Sigmoid colon (tissue), 7 donors: ENCODE measurements around the gene HNRNPK. TPM values are rescaled to one million over a fixed set of nuclear protein-coding genes. Genes with fewer than 3 reads are reported as not detected.

Source experiments
- DNase-seq: peaks from one replicate; pipeline ENCODE4 v3.0.0-alpha.2; 2019
- H3K27ac ChIP-seq, 4 donors: fragments of 200-600 bp; sonication (generic); one replicate each; pipeline ENCODE4 v1.5.1; 2016 to 2019; ENCODE audit warnings: mild to moderate bottlenecking in 1 of 4
- H3K27me3 ChIP-seq, 3 donors: fragments of 200-600 bp; sonication (generic); one replicate each; pipeline ENCODE4 v1.5.1; 2019; ENCODE audit warnings: mild to moderate bottlenecking in 1 of 3
- H3K36me3 ChIP-seq, 4 donors: fragments of 200-600 bp; sonication (generic); one replicate each; pipeline ENCODE4 v1.5.1; 2016 to 2019
- H3K4me1 ChIP-seq, 4 donors: fragments of 200-600 bp; sonication (generic); one replicate each; pipeline ENCODE4 v1.5.1; 2017 to 2019
- H3K4me3 ChIP-seq, 4 donors: fragments of 200-600 bp; sonication (generic); one replicate each; pipeline ENCODE4 v1.5.1; 2017 to 2019; ENCODE audit warnings: mild to moderate bottlenecking in 2 of 4, moderate library complexity in 1 of 4
- H3K9me3 ChIP-seq, 4 donors: fragments of 200-600 bp in 3 of 4; sonication (generic) in 3 of 4; one replicate each; pipeline versions ENCODE4 v1.5.1 to v1.6.1; 2013 to 2019
- CTCF ChIP-seq, 4 experiments: fragments of 450-650 bp in 3 of 4; fragments of 200-600 bp in 1 of 4; IDR thresholded peaks; one replicate each; pipeline ENCODE4 v1.5.1; 2016 to 2019; ENCODE audit warnings: antibody characterized with exemption in 4 of 4, mild to moderate bottlenecking in 3 of 4, moderate library complexity in 2 of 4
- EP300 ChIP-seq, 4 donors: sonication (generic); formaldehyde crosslinking; IDR thresholded peaks; one replicate each; pipeline ENCODE4 v1.6.1; 2017; ENCODE audit warnings: antibody characterized with exemption in 4 of 4
- POLR2A ChIP-seq, 2 donors: fragments of 450-650 bp; IDR thresholded peaks; one replicate each; pipeline ENCODE4 v1.6.1; 2016; ENCODE audit warnings: antibody characterized with exemption in 2 of 2, mild to moderate bottlenecking in 2 of 2, moderate library complexity in 2 of 2
- POLR2AphosphoS5 ChIP-seq, 4 donors: sonication (generic); formaldehyde crosslinking; IDR thresholded peaks; one replicate each; pipeline ENCODE4 v1.6.1; 2017; ENCODE audit warnings: antibody characterized with exemption in 4 of 4
- WGBS, 2 donors: extraction: QIAGEN DNeasy Blood & Tissue Kit; methylation state at CpG; one replicate each; pipeline ENCODE4 v1.1.7; 2013; 5-methylcytosine and 5-hydroxymethylcytosine counted together
- intact Hi-C: fragments of 100-400 bp; cut with DNase I; formaldehyde crosslinking; loops from one replicate; pipeline ENCODE4 v1.15.1; 2023
- polyA plus RNA-seq, 3 donors: library from polyadenylated mRNA; stranded (reverse); fragments of 200-250 nt; gene quantifications; one replicate each; pipeline ENCODE4 v1.2.3, GENCODE V29; 2013
- total RNA-seq, 4 donors: library from RNA; depleted of rRNA; stranded (reverse); fragments of >200 nt; gene quantifications; one replicate each; pipeline ENCODE4 v1.1.0, GENCODE V29; 2016
- donor health status: healthy with polysubstance abuse.
- donor health status: Bipolar disorder and iron deficiency.
- donor health status: healthy.

Gene HNRNPK
- total and polyA plus RNA-seq, 7 donors = 237 to 448 (median 364) TPM

- H3K27me3 ChIP-seq = no peaks in the 10 kb centered on the region
- H3K27ac ChIP-seq = no peak overlapping the region
- TF ChIP-seq CTCF (IDR thresholded peaks at IDR 0.05) = no peak
- TF ChIP-seq EP300 (IDR thresholded peaks at IDR 0.05) = no peak
- no peak for TF ChIP-seq POLR2AphosphoS5 (IDR thresholded peaks at IDR 0.05)
- TF ChIP-seq POLR2A (IDR thresholded peaks at IDR 0.05) = no peak
- peaks cover 0 to 53% (median 34%) of the 10 kb centered on the region in 4 donors for H3K4me1 ChIP-seq
- H3K36me3 ChIP-seq = peaks cover 38 to 65% (median 58%) of the 10 kb centered on the region in 4 donors
- intact Hi-C loops = loop anchor here (5.0 kb wide), 1 partner anchor 269 kb away; the partner anchor contains the start of gene UBQLN1
- H3K9me3 ChIP-seq = no peaks in the 10 kb centered on the region
- H3K4me3 ChIP-seq = no peak overlapping the region
- 75 to 76% methylated on average over 2 of the region's 2 CpGs for WGBS, 2 donors
- no peak for DNase-seq
Observed at GRCh38 chr9:83976372-83976771, 3.6 kb downstream of the HNRNPK start.

- Histone ChIP-seq H3K4me3 (no peak overlapping the region), H3K27me3 (no peaks in the 10 kb centered on the region), H3K27ac (no peak overlapping the region), H3K4me1 (peaks cover 0 to 51% (median 32%) of the 10 kb centered on the region in 4 donors), H3K9me3 (no peaks in the 10 kb centered on the region), H3K36me3 (peaks cover 38 to 76% (median 69%) of the 10 kb centered on the region in 4 donors)
- intact Hi-C loops = loop anchor here (5.0 kb wide), 1 partner anchor 268 kb away; the partner anchor contains the start of gene UBQLN1
- no peak for DNase-seq
- TF ChIP-seq CTCF (IDR thresholded peaks at IDR 0.05) (no peak), POLR2AphosphoS5 (IDR thresholded peaks at IDR 0.05) (no peak), POLR2A (IDR thresholded peaks at IDR 0.05) (no peak), EP300 (IDR thresholded peaks at IDR 0.05) (no peak)
- 90 to 92% methylated on average over 12 of the region's 12 CpGs for WGBS, 2 donors
Observed at GRCh38 chr9:83975300-83975699, 4.7 kb downstream of the HNRNPK start.

GRCh38 chr9:83972286-83972685, 7.7 kb downstream of the HNRNPK start:
- intact Hi-C loops = no loop called here
- peaks cover 0 to 39% (median 21%) of the 10 kb centered on the region in 4 donors for H3K4me1 ChIP-seq

GRCh38 chr9:83971485-83971884, 8.5 kb downstream of the HNRNPK start:
- H3K27me3 ChIP-seq = no peaks in the 10 kb centered on the region
- peaks cover 0 to 31% (median 13%) of the 10 kb centered on the region in 4 donors for H3K4me1 ChIP-seq
- H3K36me3 ChIP-seq = peaks cover 44 to 100% (median 87%) of the 10 kb centered on the region in 4 donors
- 48 to 75% methylated on average over 6 of the region's 6 CpGs for WGBS, 2 donors
- no peaks in the 10 kb centered on the region for H3K9me3 ChIP-seq
- no peak for TF ChIP-seq POLR2A (IDR thresholded peaks at IDR 0.05)
- TF ChIP-seq POLR2AphosphoS5 (IDR thresholded peaks at IDR 0.05) = no peak
- no peak for TF ChIP-seq EP300 (IDR thresholded peaks at IDR 0.05)
- no peak for TF ChIP-seq CTCF (IDR thresholded peaks at IDR 0.05)
- intact Hi-C loops = no loop called here
- no peak overlapping the region for H3K4me3 ChIP-seq
- DNase-seq = no peak
- no peak overlapping the region for H3K27ac ChIP-seq

More at GRCh38 chr9:83972286-83972685, 7.7 kb downstream of the HNRNPK start:
- TF ChIP-seq POLR2AphosphoS5 (IDR thresholded peaks at IDR 0.05) (no peak), EP300 (IDR thresholded peaks at IDR 0.05) (no peak), POLR2A (IDR thresholded peaks at IDR 0.05) (no peak), CTCF (IDR thresholded peaks at IDR 0.05) (no peak)
- DNase-seq = no peak
- Histone ChIP-seq H3K9me3 (no peaks in the 10 kb centered on the region), H3K4me3 (no peak overlapping the region), H3K36me3 (peaks cover 44 to 100% (median 89%) of the 10 kb centered on the region in 4 donors), H3K27ac (no peak overlapping the region), H3K27me3 (no peaks in the 10 kb centered on the region)
- WGBS, 2 donors = 66 to 82% methylated on average over 2 of the region's 2 CpGs

GRCh38 chr9:83969602-83970001, 10.4 kb downstream of the HNRNPK start:
- WGBS, 2 donors = 80 to 89% methylated on average over 3 of the region's 3 CpGs

More at GRCh38 chr9:83969602-83970001, 10.4 kb downstream of the HNRNPK start:
- Histone ChIP-seq H3K9me3 (no peaks in the 10 kb centered on the region), H3K36me3 (peaks cover 31 to 91% (median 72%) of the 10 kb centered on the region in 4 donors), H3K27ac (no peak overlapping the region), H3K4me3 (no peak overlapping the region), H3K27me3 (no peaks in the 10 kb centered on the region), H3K4me1 (peaks cover 0 to 13% (median 4%) of the 10 kb centered on the region in 4 donors)
- intact Hi-C loops = no loop called here
- TF ChIP-seq POLR2A (IDR thresholded peaks at IDR 0.05) (no peak), CTCF (IDR thresholded peaks at IDR 0.05) (no peak), POLR2AphosphoS5 (IDR thresholded peaks at IDR 0.05) (no peak), EP300 (IDR thresholded peaks at IDR 0.05) (no peak)
- no peak for DNase-seq
